Nephron progenitor cell (in vitro differentiated cells): ENCODE results near the gene TRABD2B.

Experiments used
- DNase-seq: peaks from one replicate; pipeline ENCODE4 v3.0.0; 2021
- H3K27ac Mint-ChIP-seq: 2 replicates; pipeline ENCODE4 v1.8.0; 2021; ENCODE audit warnings: mild to moderate bottlenecking, moderate library complexity, mixed read lengths
- H3K27me3 Mint-ChIP-seq: 2 replicates; pipeline ENCODE4 v1.8.0; 2021; ENCODE audit warnings: mild to moderate bottlenecking, low read depth, mixed read lengths; ENCODE audit not compliant: poor library complexity
- H3K36me3 Mint-ChIP-seq: 2 replicates; pipeline ENCODE4 v1.8.0; 2021; ENCODE audit warnings: low read depth, mixed read lengths
- H3K4me1 Mint-ChIP-seq: 2 replicates; pipeline ENCODE4 v1.8.0; 2021; ENCODE audit warnings: mixed read lengths
- H3K4me3 Mint-ChIP-seq: 2 replicates; pipeline ENCODE4 v1.8.0; 2021; ENCODE audit warnings: mild to moderate bottlenecking, moderate library complexity, mixed read lengths
- H3K9me3 Mint-ChIP-seq: 2 replicates; pipeline ENCODE4 v1.8.0; 2021; ENCODE audit warnings: mild to moderate bottlenecking, moderate library complexity, mixed read lengths
- TF ChIP-seq, protein P1 (sequence below): fragments of 200-600 bp; sonication (generic); IDR thresholded peaks from 2 replicates; pipeline ENCODE4 v1.5.0; 2021; ENCODE audit warnings: antibody characterized with exemption

The TRABD2B gene

DNA sequence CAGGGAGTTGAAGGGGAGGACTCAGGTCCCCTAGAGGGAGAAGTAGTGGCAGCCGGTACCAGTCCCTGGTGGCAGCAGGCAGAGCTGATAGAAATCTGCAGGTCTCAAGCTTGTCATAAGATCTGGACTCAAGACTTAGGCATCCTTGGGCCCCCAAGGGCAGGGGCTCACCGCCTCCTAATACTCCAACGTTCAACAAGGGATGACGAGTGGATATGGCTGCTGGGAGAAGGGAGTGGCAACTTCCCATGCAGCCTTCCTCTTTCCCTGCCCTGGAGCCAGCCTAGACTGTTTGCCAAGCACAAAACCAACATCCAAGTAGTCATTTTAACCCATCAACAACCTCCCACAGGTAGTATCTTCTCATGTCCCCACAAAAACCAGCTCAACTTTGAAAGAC is 6.9 kb downstream of the TRABD2B start:
- Mint-ChIP-seq H3K4me1 (peaks cover 75% of the 10 kb centered on the region), H3K4me3 (no peak overlapping the region), H3K9me3 (no peaks in the 10 kb centered on the region), H3K36me3 (peaks cover 79% of the 10 kb centered on the region), H3K27ac (no peak overlapping the region), H3K27me3 (peaks cover 55% of the 10 kb centered on the region)
- DNase-seq: no peak
- TF ChIP-seq, protein P1, sequence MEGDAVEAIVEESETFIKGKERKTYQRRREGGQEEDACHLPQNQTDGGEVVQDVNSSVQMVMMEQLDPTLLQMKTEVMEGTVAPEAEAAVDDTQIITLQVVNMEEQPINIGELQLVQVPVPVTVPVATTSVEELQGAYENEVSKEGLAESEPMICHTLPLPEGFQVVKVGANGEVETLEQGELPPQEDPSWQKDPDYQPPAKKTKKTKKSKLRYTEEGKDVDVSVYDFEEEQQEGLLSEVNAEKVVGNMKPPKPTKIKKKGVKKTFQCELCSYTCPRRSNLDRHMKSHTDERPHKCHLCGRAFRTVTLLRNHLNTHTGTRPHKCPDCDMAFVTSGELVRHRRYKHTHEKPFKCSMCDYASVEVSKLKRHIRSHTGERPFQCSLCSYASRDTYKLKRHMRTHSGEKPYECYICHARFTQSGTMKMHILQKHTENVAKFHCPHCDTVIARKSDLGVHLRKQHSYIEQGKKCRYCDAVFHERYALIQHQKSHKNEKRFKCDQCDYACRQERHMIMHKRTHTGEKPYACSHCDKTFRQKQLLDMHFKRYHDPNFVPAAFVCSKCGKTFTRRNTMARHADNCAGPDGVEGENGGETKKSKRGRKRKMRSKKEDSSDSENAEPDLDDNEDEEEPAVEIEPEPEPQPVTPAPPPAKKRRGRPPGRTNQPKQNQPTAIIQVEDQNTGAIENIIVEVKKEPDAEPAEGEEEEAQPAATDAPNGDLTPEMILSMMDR: no peak

DNA sequence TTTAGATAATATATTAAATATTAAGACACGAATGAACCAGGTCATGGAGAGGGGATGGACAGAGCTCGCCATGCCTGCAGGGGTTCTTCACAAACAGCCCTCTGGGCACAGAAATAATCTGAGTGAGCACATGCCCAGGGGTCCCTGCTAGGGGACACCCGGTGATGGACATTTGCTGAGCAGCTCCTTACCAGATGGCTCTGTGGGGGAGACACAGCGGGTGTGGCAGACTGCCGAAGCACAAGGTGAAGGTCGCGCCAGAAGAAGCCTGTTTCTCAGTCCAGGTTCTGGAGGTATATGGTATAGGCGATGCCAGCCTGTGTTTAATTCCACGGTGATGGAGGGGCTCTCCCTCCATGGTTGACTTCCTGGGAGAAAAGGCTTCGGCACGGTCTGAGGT is 9.6 kb downstream of the TRABD2B start:
- Mint-ChIP-seq H3K9me3 (no peaks in the 10 kb centered on the region), H3K4me3 (no peak overlapping the region), H3K4me1 (peaks cover 71% of the 10 kb centered on the region), H3K27ac (no peak overlapping the region), H3K27me3 (peaks cover 67% of the 10 kb centered on the region), H3K36me3 (peaks cover 76% of the 10 kb centered on the region)
- TF ChIP-seq, protein P1: no peak
- no peak for DNase-seq

DNA sequence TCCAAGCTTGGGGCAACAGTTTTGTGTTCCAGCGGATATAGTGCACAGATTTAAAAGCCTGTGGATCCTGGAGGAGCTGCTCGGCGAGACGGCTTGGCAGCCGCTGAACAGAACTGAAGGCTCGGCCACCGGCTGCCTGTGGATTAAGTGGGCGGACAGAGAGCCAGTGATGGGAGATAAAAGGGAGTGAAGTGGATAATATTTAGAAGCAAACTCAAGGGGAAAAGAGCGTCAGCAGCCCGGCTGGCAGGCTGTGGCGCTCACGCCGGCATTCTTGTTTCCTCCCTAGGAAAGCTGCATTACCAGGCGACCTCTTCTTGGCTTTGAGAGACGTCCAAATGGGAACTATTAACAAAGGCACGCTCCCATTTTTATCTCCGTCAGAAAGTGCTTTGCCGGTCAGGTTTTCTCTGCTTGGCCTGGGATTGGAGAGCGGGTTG is 10.4 kb downstream of the TRABD2B start:
- no peak for DNase-seq
- TF ChIP-seq, protein P1: no peak
- Mint-ChIP-seq H3K4me1 (peaks cover 63% of the 10 kb centered on the region), H3K27me3 (peaks cover 64% of the 10 kb centered on the region), H3K27ac (no peak overlapping the region), H3K36me3 (peaks cover 71% of the 10 kb centered on the region), H3K9me3 (no peaks in the 10 kb centered on the region), H3K4me3 (peak overlapping the region; percentile 48)

DNA sequence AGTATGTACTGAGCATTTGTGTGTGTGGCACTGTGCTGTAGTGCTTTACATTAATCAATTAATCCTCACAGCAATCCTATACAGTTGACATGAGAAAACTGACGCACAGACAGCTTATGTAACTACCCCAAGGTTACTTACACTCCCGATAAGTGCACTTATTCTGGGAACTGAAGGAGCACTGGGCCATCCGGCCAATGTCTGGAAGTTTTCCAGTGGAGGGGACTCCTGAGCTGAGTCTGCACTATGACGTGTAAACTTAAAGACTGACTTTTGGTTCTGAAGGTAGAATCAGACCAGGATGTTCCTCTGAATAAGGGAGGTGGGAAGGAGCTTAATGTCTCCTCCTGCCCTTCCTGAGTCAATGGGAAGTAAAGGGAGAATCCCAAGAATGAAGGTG is 12.2 kb downstream of the TRABD2B start:
- Mint-ChIP-seq H3K4me1 (peaks cover 62% of the 10 kb centered on the region), H3K27me3 (peaks cover 67% of the 10 kb centered on the region), H3K36me3 (peaks cover 66% of the 10 kb centered on the region), H3K4me3 (peak overlapping the region; percentile 71), H3K27ac (no peak overlapping the region), H3K9me3 (peaks cover 6% of the 10 kb centered on the region)
- no peak for DNase-seq
- TF ChIP-seq, protein P1: no peak

DNA sequence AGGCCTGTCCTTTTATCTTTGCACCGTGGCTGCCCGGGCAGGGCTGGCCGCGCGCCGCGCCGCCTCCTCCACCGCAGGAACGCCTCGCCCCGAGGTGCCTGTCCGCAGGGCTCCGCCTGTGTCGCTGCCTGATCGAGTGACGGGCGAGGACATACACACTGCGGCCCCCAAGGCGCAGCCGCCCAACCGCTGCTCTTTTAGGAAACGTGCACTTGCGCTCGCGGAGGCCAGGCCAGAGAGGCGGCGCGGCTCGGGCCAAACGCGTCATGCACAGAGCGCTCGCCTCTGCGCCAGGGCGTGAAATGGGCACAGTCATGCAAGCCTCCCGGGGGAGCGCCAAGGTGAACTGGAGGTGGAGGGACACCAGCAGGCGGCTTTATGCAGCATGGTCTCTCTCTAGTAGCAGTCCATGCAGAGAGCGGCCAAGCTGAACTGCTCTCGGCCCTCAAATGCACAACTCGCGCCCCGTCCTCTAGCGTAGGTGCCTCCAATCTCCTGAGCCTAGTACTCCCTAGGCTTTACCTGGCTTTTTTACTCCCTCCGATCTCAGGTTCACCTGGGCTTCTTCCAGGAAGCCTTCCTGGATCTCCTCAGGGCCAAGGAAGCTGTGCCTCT is 12.9 kb downstream of the TRABD2B start:
- Mint-ChIP-seq H3K36me3 (peaks cover 64% of the 10 kb centered on the region), H3K27me3 (peaks cover 60% of the 10 kb centered on the region), H3K9me3 (peaks cover 6% of the 10 kb centered on the region), H3K27ac (no peak overlapping the region), H3K4me3 (peak overlapping the region; percentile 72), H3K4me1 (peaks cover 69% of the 10 kb centered on the region)
- TF ChIP-seq, protein P1: no peak
- DNase-seq: peak; percentile 66

DNA sequence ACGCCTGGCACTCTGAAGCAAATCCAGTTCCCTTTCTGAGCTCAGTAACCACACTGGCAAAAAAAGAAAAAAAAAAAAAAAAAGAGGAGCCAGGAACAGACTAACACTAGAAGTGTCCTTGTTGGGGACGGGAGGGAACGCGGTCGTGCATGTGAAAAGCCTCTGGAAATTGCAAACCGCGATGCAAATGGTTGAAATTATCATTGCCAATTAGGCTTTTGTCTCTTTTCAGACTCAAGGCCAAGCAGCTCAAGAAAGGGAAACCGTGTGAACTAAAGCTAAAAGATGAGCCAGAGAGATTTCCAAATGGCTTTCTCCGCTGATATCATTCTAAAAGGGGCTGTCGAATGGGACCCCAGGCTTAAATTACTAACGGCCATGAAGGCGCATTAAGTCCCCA is 13.5 kb downstream of the TRABD2B start:
- peaks cover 57% of the 10 kb centered on the region for H3K27me3 Mint-ChIP-seq
- H3K4me3 Mint-ChIP-seq: peak overlapping the region; percentile 72
- no peak overlapping the region for H3K27ac Mint-ChIP-seq

More for the DNA sequence above, 13.5 kb downstream of the TRABD2B start:
- H3K36me3 Mint-ChIP-seq: peaks cover 58% of the 10 kb centered on the region
- peaks cover 75% of the 10 kb centered on the region for H3K4me1 Mint-ChIP-seq
- no peak for DNase-seq
- TF ChIP-seq, protein P1: no peak
- peaks cover 6% of the 10 kb centered on the region for H3K9me3 Mint-ChIP-seq
